GM12878 (cell line): ENCODE results near the gene FREM2. TPM values are rescaled to one million over a fixed set of nuclear protein-coding genes. Genes with fewer than 3 reads are reported as not detected.

Experiments used
- ATAC-seq: fragments of 200-7000 bp; cut with Tn5 transposase; 3 replicates; pipeline ENCODE4 v1.9.1; 2020; ENCODE audit warnings: mild to moderate bottlenecking, moderate library complexity
- BruUV-seq: library from RNA; stranded (reverse); fragments of 400-500 nt; replicated peaks from 2 replicates; lab custom pipeline; 2021; lab: Mats Ljungman, UMichigan
- CTCF ChIA-PET: fragments of 300-600 bp; sonication (Branson Sonifier 250); formaldehyde crosslinking; extraction: SDS; loops from one replicate; lab custom pipeline; 2021; ENCODE audit warnings: inconsistent platforms; lab: Yijun Ruan, JAX
- POLR2A ChIA-PET: fragments of 350-600 bp; formaldehyde crosslinking; extraction: SDS; loops from one replicate; lab custom pipeline; 2021; ENCODE audit warnings: inconsistent platforms; lab: Charles Lee
- RAD21 ChIA-PET: fragments of 300-600 bp; sonication (Branson Sonifier 250); formaldehyde crosslinking; loops from one replicate; lab custom pipeline; 2023; ENCODE audit warnings: antibody characterized with exemption; ENCODE audit not compliant: unreplicated experiment; lab: Charles Lee
- SMC1A ChIA-PET: fragments of 300-600 bp; sonication (Branson Sonifier 250); formaldehyde crosslinking; loops from one replicate; lab custom pipeline; 2023; ENCODE audit not compliant: unreplicated experiment, uncharacterized antibody; lab: Charles Lee
- DNase-seq: peaks from one replicate; pipeline ENCODE4 v3.0.0-alpha.2; 2011; ENCODE audit warnings: low read depth, low spot score
- FAIRE-seq: peaks from 3 replicates; lab custom pipeline; 2011; peaks lifted over from hg19 to GRCh38; lab: Jason Lieb, UNC
- H2AFZ ChIP-seq: 2 replicates; pipeline ENCODE4 v1.6.0; 2011; ENCODE audit warnings: low read depth, low read length, control low read depth; ENCODE audit not compliant: control insufficient read depth
- H3K27ac ChIP-seq: 2 replicates; pipeline ENCODE4 v1.5.1; 2011; ENCODE audit warnings: control low read depth; ENCODE audit not compliant: control insufficient read depth, insufficient read depth
- H3K27me3 ChIP-seq, 2 experiments: replicated peaks in 1 of 2; 2 replicates each; pipeline versions ENCODE4 v1.6.0 to v1.6.1; 2011; ENCODE audit warnings: low read length in 1 of 2; ENCODE audit not compliant: control insufficient read depth in 2 of 2, insufficient read depth in 2 of 2
- H3K36me3 ChIP-seq, 2 experiments: 2 replicates each; pipeline ENCODE4 v1.5.1; 2011; ENCODE audit warnings: low read length in 1 of 2; ENCODE audit not compliant: control insufficient read depth in 2 of 2, insufficient read depth in 2 of 2
- H3K4me1 ChIP-seq: 2 replicates; pipeline ENCODE4 v1.6.1; 2011; ENCODE audit warnings: mild to moderate bottlenecking, low read length, moderate library complexity, mixed read lengths; ENCODE audit not compliant: control insufficient read depth, insufficient read depth
- H3K4me2 ChIP-seq: 2 replicates; pipeline ENCODE4 v1.6.0; 2011; ENCODE audit warnings: control low read depth; ENCODE audit not compliant: control insufficient read depth, insufficient read depth
- H3K4me3 ChIP-seq: fragments of 200-600 bp; sonication (generic); 2 replicates; pipeline ENCODE4 v1.5.1; 2016
- H3K79me2 ChIP-seq: 2 replicates; pipeline ENCODE4 v1.6.0; 2011; ENCODE audit warnings: low read length; ENCODE audit not compliant: control insufficient read depth, insufficient read depth
- H3K9ac ChIP-seq: 2 replicates; pipeline ENCODE4 v1.8.0; 2011; ENCODE audit warnings: low read length, control low read depth, mixed read lengths; ENCODE audit not compliant: control insufficient read depth, insufficient read depth
- H3K9me3 ChIP-seq: replicated peaks from 3 replicates; pipeline ENCODE4 v1.5.1; 2011; ENCODE audit warnings: mild to moderate bottlenecking, low read length; ENCODE audit not compliant: control insufficient read depth, insufficient read depth
- H4K20me1 ChIP-seq: 2 replicates; pipeline ENCODE4 v1.6.0; 2011; ENCODE audit not compliant: control insufficient read depth, insufficient read depth
- ATF2 ChIP-seq: IDR thresholded peaks from 2 replicates; pipeline ENCODE4 v1.6.1; 2012; ENCODE audit warnings: low read length, inconsistent platforms
- BHLHE40 ChIP-seq, 2 experiments: fragments of 450-650 bp in 1 of 2; IDR thresholded peaks; 2 replicates each; pipeline ENCODE4 v1.6.1; 2011 to 2017; ENCODE audit warnings: low read depth in 2 of 2, borderline replicate concordance in 1 of 2, improper control_type of control experiment in 1 of 2, low read length in 1 of 2, mild to moderate bottlenecking in 1 of 2
- E2F4 ChIP-seq: IDR thresholded peaks from 2 replicates; pipeline ENCODE4 v1.6.1; 2012; ENCODE audit warnings: low read depth, low read length, improper control_type of control experiment
- FOS ChIP-seq: IDR thresholded peaks from 3 replicates; pipeline ENCODE4 v1.6.1; 2011; ENCODE audit warnings: borderline replicate concordance; ENCODE audit not compliant: insufficient read length; ENCODE audit errors: extremely low read depth
- IKZF2 ChIP-seq, 2 experiments: fragments of 450-650 bp; IDR thresholded peaks; 2 replicates each; pipeline ENCODE4 v1.6.1; 2017; ENCODE audit warnings: mild to moderate bottlenecking in 2 of 2, moderate library complexity in 2 of 2
- NBN ChIP-seq: fragments of 450-650 bp; IDR thresholded peaks from 2 replicates; pipeline ENCODE4 v1.6.1; 2016
- RFX5 ChIP-seq: IDR thresholded peaks from 2 replicates; pipeline ENCODE4 v1.6.1; 2011; ENCODE audit warnings: low read depth, low read length, improper control_type of control experiment
- SMARCA5 ChIP-seq: fragments of 450-650 bp; IDR thresholded peaks from 2 replicates; pipeline ENCODE4 v1.6.1; 2017; ENCODE audit warnings: mild to moderate bottlenecking
- TCF3 ChIP-seq: IDR thresholded peaks from 2 replicates; pipeline ENCODE4 v1.6.1; 2012; ENCODE audit warnings: low read depth, mild to moderate bottlenecking, low read length, borderline replicate concordance; ENCODE audit not compliant: insufficient read depth
- YBX1 ChIP-seq: fragments of 450-650 bp; IDR thresholded peaks from 2 replicates; pipeline ENCODE4 v1.6.1; 2016; ENCODE audit warnings: antibody characterized with exemption
- ZBED1 ChIP-seq: IDR thresholded peaks from 2 replicates; pipeline ENCODE4 v1.6.1; 2016; ENCODE audit warnings: borderline replicate concordance
- ZNF384 ChIP-seq: IDR thresholded peaks from 2 replicates; pipeline ENCODE4 v1.6.1; 2012; ENCODE audit warnings: low read depth, mild to moderate bottlenecking, low read length, improper control_type of control experiment, borderline replicate concordance
- WGBS: methylation state at CpG from one replicate; pipeline ENCODE4 v1.1.6; 2016; ENCODE audit warnings: low lambda C conversion rate; ENCODE audit not compliant: insufficient replicate concordance, insufficient coverage; ENCODE audit errors: missing lambda C conversion rate; 5-methylcytosine and 5-hydroxymethylcytosine counted together
- in situ Hi-C: fragments of 300-500 bp; cut with MboI; formaldehyde crosslinking; loops from 9 replicates; pipeline ENCODE4 v1.14.3; 2018; ENCODE audit warnings: mixed read lengths
- intact Hi-C: fragments of 100-400 bp; cut with micrococcal nuclease; formaldehyde crosslinking; loops from one replicate; pipeline ENCODE4 v1.14.2; 2022; ENCODE audit not compliant: unreplicated experiment
- polyA plus RNA-seq, 11 experiments: library from polyadenylated mRNA; depleted of rRNA in 4 of 11; unstranded in 6 of 11; stranded (reverse) in 5 of 11; fragments of >200 nt; fragmentation: Nextera tagmentation in 4 of 11; fragmentation: Illumina TruSeq in 1 of 11; extraction: Ambion mirVana in 4 of 11; extraction: Trizol in 1 of 11; gene quantifications; 1 replicate in 1 of 11; 2 replicates in 10 of 11; pipeline versions ENCODE4 v1.2.1 to v1.2.3, GENCODE V29; 2011 to 2016; ENCODE audit warnings: inconsistent platforms in 2 of 11, missing spikeins in 2 of 11, low read depth in 1 of 11
- total RNA-seq, 4 experiments: library from RNA; depleted of rRNA in 3 of 4; stranded (reverse); fragments of >200 nt in 3 of 4; fragmentation: Illumina TruSeq in 1 of 4; extraction: Trizol in 1 of 4; gene quantifications; 2 replicates each; pipeline versions ENCODE4 v1.2.1 to v1.2.3, GENCODE V29; 2013 to 2021

Gene FREM2
- total and polyA plus RNA-seq, 10 of the 15 experiments (the other 5 are each of a cell fraction or from before 2014, with no cell fraction given), result 0.02 to 0.12 (median 0.05) TPM; not detected in 2

- Histone ChIP-seq H3K79me2 (no peaks in the 10 kb centered on the region), H3K4me3 (no peak overlapping the region), H2AFZ (no peak overlapping the region), H3K27me3 (no peaks in the 10 kb centered on the region; a peak in 1 of 4 replicates), H3K27ac (no peak overlapping the region), H3K9ac (no peak overlapping the region), H3K9me3 (no peaks in the 10 kb centered on the region), H3K4me2 (no peak overlapping the region), H4K20me1 (no peaks in the 10 kb centered on the region), H3K36me3 (no peaks in the 10 kb centered on the region), H3K4me1 (no peaks in the 10 kb centered on the region)
- ChIA-PET SMC1A (interaction anchor here (0.9 kb wide), 1 partner anchor 30 kb away, joined by 4 read pairs; no protein-coding TSS in a partner anchor), CTCF (no interaction called here), RAD21 (interaction anchor here (0.6 to 1.0 kb wide), 2 partner anchors 34 to 87 kb away, joined by 3 read pairs; no protein-coding TSS in a partner anchor), POLR2A (no interaction called here)
- no peak for DNase-seq
- BruUV-seq, result no TSS peak
- WGBS, result 0% methylated on average over 1 of the region's 1 CpG
- no peak for ATAC-seq
- intact Hi-C loops (no loop called here), in situ Hi-C loops (no loop called here)
- no peak for TF ChIP-seq ATF2
- no peak for TF ChIP-seq IKZF2 (IDR thresholded peaks at IDR 0.05)
- TF ChIP-seq TCF3, result no peak
- TF ChIP-seq ZBED1, result no peak
- TF ChIP-seq BHLHE40 (IDR thresholded peaks at IDR 0.05; ENCODE audit: borderline replicate concordance in 1 of 2, low read depth in 2 of 2, low read length in 1 of 2), result no peak
- TF ChIP-seq RFX5, result no peak
- no peak for TF ChIP-seq YBX1
- TF ChIP-seq FOS, result no peak
- no peak for TF ChIP-seq E2F4
- TF ChIP-seq SMARCA5, result no peak
- TF ChIP-seq NBN, result no peak
- no peak for TF ChIP-seq ZNF384
- FAIRE-seq, result no peak
Observed at GRCh38 chr13:38787550-38787949, 100.7 kb downstream of the FREM2 start.
